Fibroblast of mammary gland (primary cell): ENCODE results near the gene ANKDD1A.

Experiments used
- DNase-seq: peaks from one replicate; pipeline ENCODE4 v3.0.0-alpha.2; 2010; ENCODE audit warnings: low read depth
- H3K4me3 ChIP-seq: 2 replicates; pipeline ENCODE4 v1.5.1; 2011; ENCODE audit warnings: low read depth, mild to moderate bottlenecking, low read length, moderate library complexity; ENCODE audit not compliant: control insufficient read depth
- TF ChIP-seq, protein P1 (sequence below): conservative IDR thresholded peaks from 2 replicates; pipeline ENCODE4 v1.5.1; 2011; ENCODE audit warnings: low read depth, low read length, inconsistent platforms; ENCODE audit not compliant: control insufficient read depth, insufficient read depth

Gene ANKDD1A

DNA sequence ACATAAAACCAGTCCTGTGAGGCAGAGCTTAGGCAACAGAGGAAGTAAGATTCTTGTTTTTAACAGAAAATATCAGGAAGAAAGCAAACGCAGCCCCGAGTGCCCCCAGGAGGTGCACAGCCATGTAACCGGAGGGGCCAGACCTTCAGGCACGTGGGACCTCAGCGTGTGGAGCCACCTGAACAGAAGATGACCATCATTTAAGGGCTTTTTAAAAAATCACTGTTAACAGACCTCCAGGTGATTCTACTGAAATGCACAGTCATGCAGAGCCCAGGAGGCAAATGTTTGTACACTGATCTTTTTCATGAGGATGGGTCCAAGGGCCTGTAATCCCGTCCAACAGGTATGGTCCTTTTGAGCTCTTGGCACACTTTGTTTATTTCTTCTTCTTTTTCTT is 39.2 kb downstream of the ANKDD1A start:
- no peak overlapping the region for H3K4me3 ChIP-seq
- DNase-seq: no peak
- TF ChIP-seq, protein P1, sequence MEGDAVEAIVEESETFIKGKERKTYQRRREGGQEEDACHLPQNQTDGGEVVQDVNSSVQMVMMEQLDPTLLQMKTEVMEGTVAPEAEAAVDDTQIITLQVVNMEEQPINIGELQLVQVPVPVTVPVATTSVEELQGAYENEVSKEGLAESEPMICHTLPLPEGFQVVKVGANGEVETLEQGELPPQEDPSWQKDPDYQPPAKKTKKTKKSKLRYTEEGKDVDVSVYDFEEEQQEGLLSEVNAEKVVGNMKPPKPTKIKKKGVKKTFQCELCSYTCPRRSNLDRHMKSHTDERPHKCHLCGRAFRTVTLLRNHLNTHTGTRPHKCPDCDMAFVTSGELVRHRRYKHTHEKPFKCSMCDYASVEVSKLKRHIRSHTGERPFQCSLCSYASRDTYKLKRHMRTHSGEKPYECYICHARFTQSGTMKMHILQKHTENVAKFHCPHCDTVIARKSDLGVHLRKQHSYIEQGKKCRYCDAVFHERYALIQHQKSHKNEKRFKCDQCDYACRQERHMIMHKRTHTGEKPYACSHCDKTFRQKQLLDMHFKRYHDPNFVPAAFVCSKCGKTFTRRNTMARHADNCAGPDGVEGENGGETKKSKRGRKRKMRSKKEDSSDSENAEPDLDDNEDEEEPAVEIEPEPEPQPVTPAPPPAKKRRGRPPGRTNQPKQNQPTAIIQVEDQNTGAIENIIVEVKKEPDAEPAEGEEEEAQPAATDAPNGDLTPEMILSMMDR: no peak

DNA sequence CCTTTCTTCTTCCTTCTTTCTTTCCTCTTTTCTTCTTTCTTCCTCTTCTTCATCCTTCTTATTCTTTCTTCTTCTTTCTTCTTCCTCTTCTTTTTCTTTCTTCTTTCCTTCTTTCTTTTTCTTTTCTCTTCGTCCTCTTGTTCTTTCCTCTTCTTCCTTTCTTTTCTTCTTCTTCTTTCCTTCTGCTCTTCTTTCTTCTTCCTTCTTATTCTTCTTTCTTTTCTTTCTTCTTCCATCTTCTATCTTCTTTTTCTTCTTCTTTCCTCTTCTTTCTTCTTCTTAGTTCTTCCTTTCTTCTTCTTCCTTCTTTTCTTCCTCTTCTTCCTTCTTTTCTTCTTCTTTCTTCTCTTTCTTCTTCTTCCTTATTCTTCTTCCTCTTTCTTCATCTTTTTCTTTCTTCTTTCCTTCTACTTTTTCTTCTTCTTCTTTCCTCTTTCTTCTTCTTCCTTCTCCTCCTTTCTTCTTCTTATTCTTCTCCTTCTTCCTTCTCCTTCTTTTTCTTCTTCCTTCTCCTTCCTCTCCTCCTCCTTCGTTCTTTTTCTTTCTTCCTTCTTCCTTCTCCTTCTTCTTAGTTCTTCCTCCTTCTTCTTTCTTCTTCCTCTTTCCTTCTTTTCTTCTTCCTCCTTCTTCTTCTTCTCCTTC is 40.2 kb downstream of the ANKDD1A start:
- TF ChIP-seq, protein P1: no peak
- no peak for DNase-seq
- H3K4me3 ChIP-seq: no peak overlapping the region

DNA sequence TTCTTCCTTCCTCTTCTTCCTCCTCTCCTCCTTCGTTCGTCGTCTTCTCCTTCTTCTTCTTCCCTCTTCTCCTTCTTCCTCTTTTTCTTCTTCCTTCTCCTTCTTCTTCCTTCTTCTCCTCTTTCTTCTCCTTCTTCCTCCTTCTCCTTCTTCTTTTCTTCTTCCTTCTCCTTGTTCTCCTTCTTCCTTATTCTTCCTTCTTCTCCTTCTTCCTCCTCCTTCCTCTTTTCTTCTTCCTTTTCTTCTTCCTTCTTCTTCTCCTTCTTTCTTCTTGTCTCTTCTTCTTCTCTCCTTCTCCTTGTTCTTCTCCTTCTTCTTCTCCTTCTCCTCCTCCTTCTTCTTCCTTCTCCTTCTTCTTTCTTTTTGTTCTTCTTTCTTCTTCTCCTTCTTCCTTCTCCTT is 42.7 kb downstream of the ANKDD1A start:
- DNase-seq: no peak
- H3K4me3 ChIP-seq: no peak overlapping the region
- TF ChIP-seq, protein P1: no peak

DNA sequence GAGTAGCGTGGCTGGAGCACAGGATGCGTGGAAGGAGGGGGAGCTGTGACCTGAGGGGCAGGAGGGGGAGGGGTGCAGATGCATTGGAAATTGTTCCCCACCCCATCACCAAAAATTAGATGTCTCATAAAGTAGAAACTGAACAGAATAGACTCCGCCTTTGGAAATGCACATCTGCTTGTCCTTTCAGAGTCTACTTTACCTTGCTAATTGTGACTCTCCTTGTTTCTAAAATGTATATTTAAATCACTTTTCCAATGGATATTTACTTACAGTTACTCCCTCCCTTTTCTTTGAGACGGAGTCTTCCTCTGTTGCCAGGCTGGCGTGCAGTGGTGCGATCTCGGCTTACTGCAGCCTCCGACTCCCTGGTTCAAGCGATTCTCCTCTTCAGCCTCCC is 47.4 kb downstream of the ANKDD1A start:
- TF ChIP-seq, protein P1: no peak
- H3K4me3 ChIP-seq: no peak overlapping the region
- no peak for DNase-seq

DNA sequence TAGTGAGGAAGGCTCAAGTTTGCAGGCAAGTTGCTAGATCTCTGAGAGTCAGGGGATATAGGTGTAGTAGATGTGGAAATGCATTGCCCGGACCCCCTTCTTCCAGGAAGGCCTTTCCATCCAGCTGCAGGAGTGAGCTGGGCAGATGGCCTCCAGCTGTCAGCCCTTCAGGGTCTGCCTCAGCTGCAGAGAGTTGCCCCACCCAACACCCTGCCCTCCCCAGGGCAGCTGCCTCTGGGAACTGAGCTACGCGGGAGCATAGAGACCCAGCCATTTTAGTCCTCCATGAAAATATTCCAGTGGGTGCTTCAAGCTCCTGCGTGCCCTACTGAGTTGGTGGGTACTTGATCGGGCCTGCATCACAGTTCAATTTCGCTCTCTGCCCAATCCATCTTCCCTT is 48.5 kb downstream of the ANKDD1A start:
- TF ChIP-seq, protein P1: no peak
- DNase-seq: no peak
- H3K4me3 ChIP-seq: no peak overlapping the region

DNA sequence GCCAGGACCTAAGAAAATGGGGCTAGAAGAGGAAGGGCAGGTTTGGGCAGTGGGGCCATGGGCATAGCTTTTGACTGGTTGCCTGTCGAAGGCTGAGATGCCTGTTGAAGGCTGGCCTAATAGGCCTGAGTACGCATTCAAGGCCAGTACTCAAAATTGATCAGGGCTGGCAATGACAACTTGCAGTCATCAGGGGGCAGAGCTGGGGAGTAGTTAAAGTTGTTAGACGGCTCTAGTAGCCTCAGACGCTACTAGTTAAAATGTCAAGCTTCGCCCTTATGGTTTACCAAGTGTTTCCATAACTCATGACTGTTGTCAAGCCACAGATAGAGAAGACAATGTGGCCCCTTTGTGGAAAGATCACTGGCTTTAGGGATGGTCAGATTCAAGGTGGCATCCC is 49.3 kb downstream of the ANKDD1A start:
- no peak for DNase-seq
- no peak overlapping the region for H3K4me3 ChIP-seq
- TF ChIP-seq, protein P1: no peak

DNA sequence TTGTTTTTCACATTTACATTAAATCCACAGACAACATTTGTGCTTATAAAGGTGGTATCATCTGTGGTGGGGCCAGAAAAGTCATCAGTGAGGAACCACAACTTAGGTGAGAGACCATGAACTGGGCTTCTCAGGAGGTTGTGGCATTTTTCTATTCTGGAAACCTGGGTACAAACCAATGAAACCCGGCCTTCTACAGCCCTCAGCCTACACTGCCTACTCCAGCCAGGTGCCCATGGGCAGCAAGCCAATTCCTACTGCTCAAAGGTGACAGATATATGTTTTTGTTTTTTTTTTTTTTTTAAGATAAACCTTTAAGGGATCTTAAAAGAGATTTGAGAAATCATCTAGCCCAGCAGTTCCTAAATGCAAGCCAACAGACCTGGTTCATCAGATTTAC is 57.7 kb downstream of the ANKDD1A start:
- no peak for DNase-seq

More for the DNA sequence above, 57.7 kb downstream of the ANKDD1A start:
- no peak overlapping the region for H3K4me3 ChIP-seq
- TF ChIP-seq, protein P1: no peak
